ENCODE results near the gene ARL5A.

Gene ARL5A

GRCh38 chr2:151824886-151825285, 3.3 kb downstream of the ARL5A start:
- DNase-seq (ENCODE audit: insufficient read length, low spot score) (no peak), FAIRE-seq (peak; percentile 48)
- TF ChIP-seq PAX5 (IDR thresholded peaks at IDR 0.05; ENCODE audit: insufficient read depth, low read length, severe bottlenecking): no peak
- TF ChIP-seq SPI1 (IDR thresholded peaks at IDR 0.05; ENCODE audit: low read depth, low read length): no peak
- TF ChIP-seq POLR2AphosphoS5 (IDR thresholded peaks at IDR 0.05; ENCODE audit: low read depth, low read length): no peak

- DNase-seq (ENCODE audit: insufficient read length, low spot score) (no peak), FAIRE-seq (peak; percentile 74)
- TF ChIP-seq POLR2A (IDR thresholded peaks at IDR 0.05; ENCODE audit: low read depth, low read length) (no peak), POU2F2 (IDR thresholded peaks at IDR 0.05; ENCODE audit: low read depth, low read length) (no peak), SPI1 (IDR thresholded peaks at IDR 0.05; ENCODE audit: low read depth, low read length) (no peak), PAX5 (IDR thresholded peaks at IDR 0.05; ENCODE audit: insufficient read depth, low read length, severe bottlenecking) (no peak)
Observed at GRCh38 chr2:151823651-151824050, 4.6 kb downstream of the ARL5A start.

- FAIRE-seq (peak; percentile 51), DNase-seq (ENCODE audit: insufficient read length, low spot score) (no peak)
- TF ChIP-seq PAX5 (IDR thresholded peaks at IDR 0.05; ENCODE audit: insufficient read depth, low read length, severe bottlenecking): no peak
- no peak for TF ChIP-seq POLR2A (IDR thresholded peaks at IDR 0.05; ENCODE audit: low read depth, low read length)
- TF ChIP-seq TAF1 (IDR thresholded peaks at IDR 0.05; ENCODE audit: low read depth, low read length): no peak
- no peak for TF ChIP-seq POU2F2 (IDR thresholded peaks at IDR 0.05; ENCODE audit: low read depth, low read length)
- no peak for TF ChIP-seq SPI1 (IDR thresholded peaks at IDR 0.05; ENCODE audit: low read depth, low read length)
- no peak for TF ChIP-seq POLR2AphosphoS5 (IDR thresholded peaks at IDR 0.05; ENCODE audit: low read depth, low read length)
Observed at GRCh38 chr2:151819920-151820319, 8.3 kb downstream of the ARL5A start.

GRCh38 chr2:151817929-151818328, 10.3 kb downstream of the ARL5A start:
- FAIRE-seq (peak; percentile 13), DNase-seq (ENCODE audit: insufficient read length, low spot score) (no peak)
- TF ChIP-seq POLR2A (IDR thresholded peaks at IDR 0.05; ENCODE audit: low read depth, low read length) (no peak), POU2F2 (IDR thresholded peaks at IDR 0.05; ENCODE audit: low read depth, low read length) (no peak), TAF1 (IDR thresholded peaks at IDR 0.05; ENCODE audit: low read depth, low read length) (no peak), POLR2AphosphoS5 (IDR thresholded peaks at IDR 0.05; ENCODE audit: low read depth, low read length) (no peak), SPI1 (IDR thresholded peaks at IDR 0.05; ENCODE audit: low read depth, low read length) (no peak), PAX5 (IDR thresholded peaks at IDR 0.05; ENCODE audit: insufficient read depth, low read length, severe bottlenecking) (no peak)

GRCh38 chr2:151816843-151817242, 11.4 kb downstream of the ARL5A start:
- no peak for DNase-seq (ENCODE audit: insufficient read length, low spot score)
- FAIRE-seq: peak; percentile 63

GRCh38 chr2:151815821-151816489, 12.3 kb downstream of the ARL5A start:
- no peak for DNase-seq (ENCODE audit: insufficient read length, low spot score)

More at GRCh38 chr2:151816843-151817242, 11.4 kb downstream of the ARL5A start:
- TF ChIP-seq PAX5 (IDR thresholded peaks at IDR 0.05; ENCODE audit: insufficient read depth, low read length, severe bottlenecking): no peak

GRCh38 chr2:151810489-151810888, 17.7 kb downstream of the ARL5A start:
- FAIRE-seq: no peak
- TF ChIP-seq POU2F2 (IDR thresholded peaks at IDR 0.05; ENCODE audit: low read depth, low read length) (no peak), POLR2AphosphoS5 (IDR thresholded peaks at IDR 0.05; ENCODE audit: low read depth, low read length) (no peak), POLR2A (IDR thresholded peaks at IDR 0.05; ENCODE audit: low read depth, low read length) (no peak), PAX5 (IDR thresholded peaks at IDR 0.05; ENCODE audit: insufficient read depth, low read length, severe bottlenecking) (no peak), SPI1 (IDR thresholded peaks at IDR 0.05; ENCODE audit: low read depth, low read length) (no peak), TAF1 (IDR thresholded peaks at IDR 0.05; ENCODE audit: low read depth, low read length) (no peak)
- DNase-seq (ENCODE audit: insufficient read length, low spot score): no peak

More at GRCh38 chr2:151815821-151816489, 12.3 kb downstream of the ARL5A start:
- no peak for TF ChIP-seq PAX5 (IDR thresholded peaks at IDR 0.05; ENCODE audit: insufficient read depth, low read length, severe bottlenecking)
- TF ChIP-seq POLR2AphosphoS5 (IDR thresholded peaks at IDR 0.05; ENCODE audit: low read depth, low read length): no peak
- no peak for TF ChIP-seq TAF1 (IDR thresholded peaks at IDR 0.05; ENCODE audit: low read depth, low read length)
- no peak for TF ChIP-seq SPI1 (IDR thresholded peaks at IDR 0.05; ENCODE audit: low read depth, low read length)
- TF ChIP-seq POLR2A (IDR thresholded peaks at IDR 0.05; ENCODE audit: low read depth, low read length): no peak
- TF ChIP-seq POU2F2 (IDR thresholded peaks at IDR 0.05; ENCODE audit: low read depth, low read length): no peak
- FAIRE-seq: peak; percentile 52

- TF ChIP-seq POLR2A (IDR thresholded peaks at IDR 0.05; ENCODE audit: low read depth, low read length) (no peak), SPI1 (IDR thresholded peaks at IDR 0.05; ENCODE audit: low read depth, low read length) (no peak), PAX5 (IDR thresholded peaks at IDR 0.05; ENCODE audit: insufficient read depth, low read length, severe bottlenecking) (no peak)
- no peak for DNase-seq (ENCODE audit: insufficient read length, low spot score)
- FAIRE-seq: no peak
Observed at GRCh38 chr2:151809073-151809383, 19.2 kb downstream of the ARL5A start.

GRCh38 chr2:151808258-151809072, 19.8 kb downstream of the ARL5A start:
- DNase-seq (ENCODE audit: insufficient read length, low spot score) (no peak), FAIRE-seq (peak; percentile 13)
- no peak for TF ChIP-seq SPI1 (IDR thresholded peaks at IDR 0.05; ENCODE audit: low read depth, low read length)
- TF ChIP-seq PAX5 (IDR thresholded peaks at IDR 0.05; ENCODE audit: insufficient read depth, low read length, severe bottlenecking): no peak
- no peak for TF ChIP-seq POLR2A (IDR thresholded peaks at IDR 0.05; ENCODE audit: low read depth, low read length)
- TF ChIP-seq TAF1 (IDR thresholded peaks at IDR 0.05; ENCODE audit: low read depth, low read length): no peak
- no peak for TF ChIP-seq POLR2AphosphoS5 (IDR thresholded peaks at IDR 0.05; ENCODE audit: low read depth, low read length)
- TF ChIP-seq POU2F2 (IDR thresholded peaks at IDR 0.05; ENCODE audit: low read depth, low read length): no peak

- peak; percentile 60 for FAIRE-seq
- DNase-seq (ENCODE audit: insufficient read length, low spot score): no peak
- TF ChIP-seq POLR2A (IDR thresholded peaks at IDR 0.05; ENCODE audit: low read depth, low read length): no peak
- TF ChIP-seq TAF1 (IDR thresholded peaks at IDR 0.05; ENCODE audit: low read depth, low read length): no peak
- TF ChIP-seq POU2F2 (IDR thresholded peaks at IDR 0.05; ENCODE audit: low read depth, low read length): no peak
- TF ChIP-seq PAX5 (IDR thresholded peaks at IDR 0.05; ENCODE audit: insufficient read depth, low read length, severe bottlenecking): no peak
- 0 out of 2 replicates have a peak, but pooled peaks have one; percentile 14 for TF ChIP-seq SPI1 (IDR thresholded peaks at IDR 0.05; ENCODE audit: low read depth, low read length)
- TF ChIP-seq POLR2AphosphoS5 (IDR thresholded peaks at IDR 0.05; ENCODE audit: low read depth, low read length): no peak
Observed at GRCh38 chr2:151805961-151806360, 22.3 kb downstream of the ARL5A start.

Measured in GM12891 (cell line).